ENCODE results near the gene GINS3. TPM values are rescaled to one million over a fixed set of nuclear protein-coding genes. Genes with fewer than 3 reads are reported as not detected.

Gene GINS3
- total and polyA plus RNA-seq, 10 of the 15 experiments (the other 5 are each of a cell fraction or from before 2014, with no cell fraction given): 13.6 to 22.4 (median 15.6) TPM

DNA sequence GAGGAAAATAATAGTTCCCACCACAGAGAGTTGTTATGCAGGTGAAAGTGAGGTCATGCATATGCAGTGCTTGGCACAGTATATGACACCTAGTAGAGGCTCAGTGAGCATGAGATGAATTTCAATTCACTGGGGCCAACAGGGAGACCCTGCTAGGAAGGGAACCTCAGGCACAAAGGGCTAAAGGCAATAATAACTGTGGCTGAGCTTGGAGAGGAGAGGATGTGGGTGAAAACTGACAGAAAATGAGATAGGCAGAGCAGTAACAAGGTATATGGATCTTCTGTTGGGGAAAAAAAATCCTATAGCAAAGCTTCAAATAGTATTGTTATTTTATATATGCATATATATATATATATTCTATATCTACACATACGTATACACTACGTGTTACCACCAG is 25.0 kb upstream of the GINS3 start:
- Histone ChIP-seq H3K9me3 (replicated peaks; ENCODE audit: control insufficient read depth, insufficient read depth, low read length) (no peaks in the 10 kb centered on the region), H3K4me3 (no peak overlapping the region), H3K27ac (ENCODE audit: control insufficient read depth, insufficient read depth) (no peak overlapping the region), H3K4me2 (ENCODE audit: control insufficient read depth, insufficient read depth) (no peak overlapping the region), H2AFZ (ENCODE audit: control insufficient read depth, low read depth, low read length) (no peak overlapping the region), H3K79me2 (ENCODE audit: control insufficient read depth, insufficient read depth, low read length) (no peaks in the 10 kb centered on the region), H3K27me3 (replicated peaks in 1 of 2; ENCODE audit: control insufficient read depth in 2 of 2, insufficient read depth in 2 of 2, low read length in 1 of 2) (no peaks in the 10 kb centered on the region), H3K4me1 (ENCODE audit: control insufficient read depth, insufficient read depth, low read length) (no peaks in the 10 kb centered on the region), H3K9ac (ENCODE audit: control insufficient read depth, insufficient read depth, low read length) (no peak overlapping the region), H3K36me3 (ENCODE audit: control insufficient read depth in 2 of 2, insufficient read depth in 2 of 2, low read length in 1 of 2) (no peaks in the 10 kb centered on the region), H4K20me1 (ENCODE audit: control insufficient read depth, insufficient read depth) (no peaks in the 10 kb centered on the region)
- SMC1A ChIA-PET (ENCODE audit: uncharacterized antibody, unreplicated experiment): interaction anchor here (1.1 kb wide), 1 partner anchor 105 kb away, joined by 3 read pairs; no protein-coding TSS in a partner anchor
- BruUV-seq (replicated peaks): no TSS peak
- POLR2A ChIA-PET: no interaction called here
- TF ChIP-seq CTCF (IDR thresholded peaks at IDR 0.05 in 2 of 3, conservative IDR thresholded peaks at IDR 0.05 in 1 of 3; ENCODE audit: control insufficient read depth in 2 of 3, extremely low read depth in 1 of 3, insufficient read depth in 1 of 3, low read depth in 3 of 3, low read length in 3 of 3): no peak
- no peak for TF ChIP-seq LARP7 (IDR thresholded peaks at IDR 0.05)
- TF ChIP-seq, protein P1, sequence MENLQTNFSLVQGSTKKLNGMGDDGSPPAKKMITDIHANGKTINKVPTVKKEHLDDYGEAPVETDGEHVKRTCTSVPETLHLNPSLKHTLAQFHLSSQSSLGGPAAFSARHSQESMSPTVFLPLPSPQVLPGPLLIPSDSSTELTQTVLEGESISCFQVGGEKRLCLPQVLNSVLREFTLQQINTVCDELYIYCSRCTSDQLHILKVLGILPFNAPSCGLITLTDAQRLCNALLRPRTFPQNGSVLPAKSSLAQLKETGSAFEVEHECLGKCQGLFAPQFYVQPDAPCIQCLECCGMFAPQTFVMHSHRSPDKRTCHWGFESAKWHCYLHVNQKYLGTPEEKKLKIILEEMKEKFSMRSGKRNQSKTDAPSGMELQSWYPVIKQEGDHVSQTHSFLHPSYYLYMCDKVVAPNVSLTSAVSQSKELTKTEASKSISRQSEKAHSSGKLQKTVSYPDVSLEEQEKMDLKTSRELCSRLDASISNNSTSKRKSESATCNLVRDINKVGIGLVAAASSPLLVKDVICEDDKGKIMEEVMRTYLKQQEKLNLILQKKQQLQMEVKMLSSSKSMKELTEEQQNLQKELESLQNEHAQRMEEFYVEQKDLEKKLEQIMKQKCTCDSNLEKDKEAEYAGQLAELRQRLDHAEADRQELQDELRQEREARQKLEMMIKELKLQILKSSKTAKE (IDR thresholded peaks at IDR 0.05; ENCODE audit: low read depth, poor library complexity, severe bottlenecking): no peak
- no peak for TF ChIP-seq RAD21 (IDR thresholded peaks at IDR 0.05; ENCODE audit: insufficient read depth, low read depth, low read length)
- RAD21 ChIA-PET (ENCODE audit: unreplicated experiment): interaction anchor here (0.7 kb wide), 1 partner anchor 33 kb away, joined by 4 read pairs; no protein-coding TSS in a partner anchor
- in situ Hi-C loops (cut with MboI): no loop called here
- FAIRE-seq: no peak
- intact Hi-C loops (cut with micrococcal nuclease; ENCODE audit: unreplicated experiment): no loop called here
- CTCF ChIA-PET: no interaction called here
- no peak for DNase-seq (ENCODE audit: low read depth, low spot score)
- no peak for ATAC-seq
- 87% methylated on average over 2 of the region's 2 CpGs for WGBS (ENCODE audit: insufficient coverage, insufficient replicate concordance, low lambda C conversion rate, missing lambda C conversion rate)
